Activated T-cell treated with anti-CD3 and anti-CD28 coated beads, Interleukin-2, amount 50 U/mL, for 1 hour (primary cell): Measurements from ENCODE around the gene ATPAF1.
A peak's percentile ranks its signal among the peaks of the same experiment; 100 is the strongest.

ENCODE experiments used
- DNase-seq: peaks from one replicate; pipeline ENCODE4 v3.0.0-alpha.2; 2020

The ATPAF1 gene

GRCh38 chr1:46613661-46614603 is 54.2 kb downstream of the ATPAF1 start:
- DNase-seq: peak; percentile 40

GRCh38 chr1:46612937-46613660 is 55.1 kb downstream of the ATPAF1 start:
- no peak for DNase-seq

- DNase-seq: no peak
Observed at GRCh38 chr1:46611691-46612221, 56.4 kb downstream of the ATPAF1 start.

GRCh38 chr1:46607345-46608130 is 60.6 kb downstream of the ATPAF1 start:
- DNase-seq: no peak

GRCh38 chr1:46606255-46606965 is 61.8 kb downstream of the ATPAF1 start:
- no peak for DNase-seq

- peak; percentile 27 for DNase-seq
Observed at GRCh38 chr1:46605232-46605631, 62.9 kb downstream of the ATPAF1 start.

- DNase-seq: peak; percentile 98
Observed at GRCh38 chr1:46603858-46604549, 64.2 kb downstream of the ATPAF1 start, which contains the start of gene MKNK1. Gene MKNK1 (minus strand): TSS chr1:46604268. CDS start chr1:46583327, 20,941 bp downstream.

- no peak for DNase-seq
Observed at GRCh38 chr1:46603481-46603857, 64.7 kb downstream of the ATPAF1 start.

- no peak for DNase-seq
Observed at GRCh38 chr1:46601257-46602007, 66.7 kb downstream of the ATPAF1 start.

- DNase-seq: no peak
Observed at GRCh38 chr1:46599059-46599970, 68.8 kb downstream of the ATPAF1 start.

- DNase-seq: no peak
Observed at GRCh38 chr1:46596846-46597245, 71.3 kb downstream of the ATPAF1 start.

GRCh38 chr1:46596036-46596435 is 72.1 kb downstream of the ATPAF1 start:
- DNase-seq: no peak

GRCh38 chr1:46595127-46595526 is 73.0 kb downstream of the ATPAF1 start:
- DNase-seq: no peak

GRCh38 chr1:46594063-46594462 is 74.1 kb downstream of the ATPAF1 start:
- DNase-seq: no peak

- no peak for DNase-seq
Observed at GRCh38 chr1:46592823-46593222, 75.3 kb downstream of the ATPAF1 start.

GRCh38 chr1:46589529-46589928 is 78.6 kb downstream of the ATPAF1 start:
- DNase-seq: no peak

- DNase-seq: no peak
Observed at GRCh38 chr1:46587069-46587468, 81.1 kb downstream of the ATPAF1 start.

- DNase-seq: no peak
Observed at GRCh38 chr1:46585312-46585938, 82.7 kb downstream of the ATPAF1 start.

- no peak for DNase-seq
Observed at GRCh38 chr1:46583494-46583893, 84.7 kb downstream of the ATPAF1 start.
